B cell (primary cell): ENCODE data around the gene MAMDC4. TPM values are rescaled to one million over a fixed set of nuclear protein-coding genes. Genes with fewer than 3 reads are reported as not detected.

ENCODE experiments used
- ATAC-seq: fragments of 200-7000 bp; cut with Tn5 transposase; one replicate; pipeline ENCODE4 v1.10.0; 2021; ENCODE audit warnings: low read depth, mild to moderate bottlenecking, moderate number of reproducible peaks, moderate library complexity
- CTCF ChIA-PET: fragments of 350-600 bp; sonication (Branson Sonifier 250); formaldehyde crosslinking; loops from one replicate; lab custom pipeline; 2021; ENCODE audit warnings: antibody characterized with exemption, inconsistent platforms; lab: Charles Lee
- POLR2A ChIA-PET: fragments of 350-600 bp; sonication (Branson Sonifier 250); formaldehyde crosslinking; loops from one replicate; lab custom pipeline; 2021; ENCODE audit warnings: antibody characterized with exemption; lab: Charles Lee
- DNase-seq: peaks from one replicate; pipeline ENCODE4 v3.0.0; 2013
- H2AFZ ChIP-seq: 2 replicates; pipeline ENCODE4 v1.6.1; 2012; ENCODE audit warnings: mild to moderate bottlenecking, low read depth, low read length; ENCODE audit not compliant: insufficient read depth, poor library complexity, severe bottlenecking
- H3K27ac ChIP-seq, 2 donors: 1 replicate in 1 of 2; 2 replicates in 1 of 2; pipeline ENCODE4 v1.5.1; 2012 to 2013; ENCODE audit warnings: low read length in 2 of 2, mild to moderate bottlenecking in 2 of 2, moderate library complexity in 1 of 2
- H3K27me3 ChIP-seq, 4 experiments: fragments of 200-600 bp in 1 of 4; sonication (generic) in 1 of 4; replicated peaks in 1 of 4; 1 replicate in 2 of 4; 2 replicates in 2 of 4; pipeline versions ENCODE4 v1.6.1 to v1.7.0; 2013 to 2016; ENCODE audit warnings: low read length in 3 of 4, mild to moderate bottlenecking in 2 of 4, mixed read lengths in 1 of 4, moderate library complexity in 1 of 4; ENCODE audit not compliant: insufficient read depth in 4 of 4, control insufficient read depth in 3 of 4; ENCODE audit errors: control extremely low read depth in 1 of 4
- H3K36me3 ChIP-seq, 2 experiments: replicated peaks in 1 of 2; 1 replicate in 1 of 2; 2 replicates in 1 of 2; pipeline versions ENCODE4 v1.6.1 to v1.7.1; 2013; ENCODE audit warnings: low read length in 1 of 2; ENCODE audit not compliant: insufficient read depth in 2 of 2, control insufficient read depth in 1 of 2; ENCODE audit errors: control extremely low read depth in 1 of 2, extremely low read depth in 1 of 2
- H3K4me1 ChIP-seq, 2 donors: fragments of 200-600 bp in 1 of 2; sonication (generic) in 1 of 2; 1 replicate in 1 of 2; 2 replicates in 1 of 2; pipeline versions ENCODE4 v1.5.1 to v1.6.1; 2013 to 2017; ENCODE audit warnings: low read length in 2 of 2; ENCODE audit not compliant: control insufficient read depth in 2 of 2, insufficient read depth in 2 of 2
- H3K4me2 ChIP-seq: replicated peaks from 2 replicates; pipeline ENCODE3; 2012; ENCODE audit warnings: mild to moderate bottlenecking, low read depth, low read length; ENCODE audit not compliant: poor library complexity, severe bottlenecking
- H3K4me3 ChIP-seq, 5 experiments: fragments of 200-600 bp in 1 of 5; sonication (generic) in 1 of 5; 1 replicate in 3 of 5; 2 replicates in 2 of 5; pipeline versions ENCODE4 v1.5.1 to v1.7.0; 2011 to 2016; ENCODE audit warnings: low read length in 4 of 5, mild to moderate bottlenecking in 4 of 5, low read depth in 2 of 5, control low read depth in 1 of 5, moderate library complexity in 1 of 5; ENCODE audit not compliant: insufficient read depth in 1 of 5; ENCODE audit errors: control extremely low read depth in 1 of 5, extremely low read depth in 1 of 5
- H3K79me2 ChIP-seq: fragments of 200-600 bp; sonication (generic); one replicate; pipeline ENCODE4 v1.6.0; 2016; ENCODE audit warnings: low read length; ENCODE audit not compliant: control insufficient read depth, insufficient read depth
- H3K9ac ChIP-seq: fragments of 200-600 bp; sonication (generic); 2 replicates; pipeline ENCODE4 v1.6.1; 2017; ENCODE audit warnings: mild to moderate bottlenecking, low read length, moderate library complexity
- H3K9me3 ChIP-seq, 3 donors: one replicate each; pipeline versions ENCODE4 v1.6.1 to v1.7.1; 2013; ENCODE audit warnings: low read length in 2 of 3; ENCODE audit not compliant: control insufficient read depth in 2 of 3, insufficient read depth in 1 of 3; ENCODE audit errors: control extremely low read depth in 1 of 3
- H4K20me1 ChIP-seq: 2 replicates; pipeline ENCODE4 v1.6.0; 2012; ENCODE audit warnings: mild to moderate bottlenecking, low read length; ENCODE audit not compliant: insufficient read depth, control insufficient read depth, poor library complexity, severe bottlenecking
- H3K27ac Mint-ChIP-seq: one replicate; pipeline ENCODE4 v1.8.0; 2021; ENCODE audit warnings: mixed read lengths
- H3K27me3 Mint-ChIP-seq: one replicate; pipeline ENCODE4 v1.8.0; 2021; ENCODE audit warnings: mixed read lengths
- H3K4me1 Mint-ChIP-seq: one replicate; pipeline ENCODE4 v1.8.0; 2021; ENCODE audit warnings: mixed read lengths
- H3K4me3 Mint-ChIP-seq: one replicate; pipeline ENCODE4 v1.8.0; 2021; ENCODE audit warnings: mixed read lengths
- H3K9me3 Mint-ChIP-seq: one replicate; pipeline ENCODE4 v1.8.0; 2022; ENCODE audit warnings: mixed read lengths; ENCODE audit not compliant: insufficient read depth
- CTCF ChIP-seq: fragments of 200-600 bp; IDR thresholded peaks from one replicate; pipeline ENCODE4 v1.8.0; 2022; ENCODE audit warnings: antibody characterized with exemption, mild to moderate bottlenecking
- EZH2 ChIP-seq: IDR thresholded peaks from 2 replicates; pipeline ENCODE4 v1.6.1; 2012; ENCODE audit warnings: borderline replicate concordance, low read depth, mild to moderate bottlenecking, moderate library complexity, low read length; ENCODE audit not compliant: insufficient read depth, poor library complexity, severe bottlenecking
- WGBS: methylation state at CpG from one replicate; pipeline ENCODE4 v1.1.5; 2013; ENCODE audit warnings: missing lambda C conversion rate; ENCODE audit not compliant: insufficient coverage; 5-methylcytosine and 5-hydroxymethylcytosine counted together
- intact Hi-C: fragments of 100-400 bp; cut with micrococcal nuclease; formaldehyde crosslinking; loops from one replicate; pipeline ENCODE4 v1.10.0; 2022
- polyA plus RNA-seq: library from polyadenylated mRNA; depleted of rRNA; stranded (reverse); fragments of >200 nt; gene quantifications from 2 replicates; pipeline ENCODE4 v1.2.3, GENCODE V29; 2012
- total RNA-seq, 2 donors: library from RNA; stranded (reverse); fragments of 120-200 nt in 1 of 2; gene quantifications; 1 replicate in 1 of 2; 2 replicates in 1 of 2; pipeline versions ENCODE4 v1.2.3 to v1.2.4, GENCODE V29; 2013 to 2022

The MAMDC4 gene
- total and polyA plus RNA-seq, 2 donors (not counting 1 experiment from before 2014, with no cell fraction given): 5.4 to 6.8 TPM

GRCh38 chr9:136838314-136839228, 13.6 kb upstream of the MAMDC4 start:
- no peaks in the 10 kb centered on the region for H3K36me3 ChIP-seq
- H3K27ac ChIP-seq: no peak overlapping the region
- H3K27me3 ChIP-seq: peaks cover 0 to 5% (median 0%) of the 10 kb centered on the region in 4 experiments
- ChIA-PET CTCF (no interaction called here), POLR2A (no interaction called here)
- H3K9me3 Mint-ChIP-seq: no peaks in the 10 kb centered on the region
- H3K4me2 ChIP-seq: no peak overlapping the region
- no peak overlapping the region for H3K9ac ChIP-seq
- no peak overlapping the region for H2AFZ ChIP-seq
- WGBS: 93% methylated on average over 28 of the region's 29 CpGs
- intact Hi-C loops: no loop called here
- DNase-seq (no peak), ATAC-seq (no peak)
- peaks cover 6 to 17% of the 10 kb centered on the region in 2 donors for H3K4me1 ChIP-seq
- H4K20me1 ChIP-seq: peaks cover 7% of the 10 kb centered on the region
- no peak for TF ChIP-seq CTCF
- TF ChIP-seq EZH2: no peak
- no peaks in the 10 kb centered on the region for H3K9me3 ChIP-seq
- no peaks in the 10 kb centered on the region for H3K27me3 Mint-ChIP-seq
- H3K4me1 Mint-ChIP-seq: peaks cover 8% of the 10 kb centered on the region
- peak overlapping the region; percentile 20 for H3K27ac Mint-ChIP-seq
- no peaks in the 10 kb centered on the region for H3K79me2 ChIP-seq
- H3K4me3 Mint-ChIP-seq: no peak overlapping the region
- H3K4me3 ChIP-seq: no peak overlapping the region
